DMS153 treated with DMSO at 0.1 percent for 48 hours (cell line): ENCODE data around the gene SREK1IP1.

Experiments used
- DNase-seq: peaks from one replicate; lab custom pipeline; 2025; ENCODE audit not compliant: unreplicated experiment; lab: John Stamatoyannopoulos, UW

The SREK1IP1 gene

GRCh38 chr5:64768358-64769312 lies at the start of gene SREK1IP1, which contains the start of gene CWC27:
SREK1IP1 (minus strand) TSS chr5:64768691; CDS start chr5:64768517, 174 bp downstream.
CWC27 (plus strand) TSS chr5:64768930; CDS start chr5:64769147, 217 bp downstream.
- peak; percentile 74 for DNase-seq

- DNase-seq, result no peak
Observed at GRCh38 chr5:64818245-64818644, 49.8 kb upstream of the SREK1IP1 start.

- DNase-seq, result no peak
Observed at GRCh38 chr5:64814073-64814472, 45.6 kb upstream of the SREK1IP1 start.

GRCh38 chr5:64811050-64811640 lies 42.7 kb upstream of the SREK1IP1 start:
- DNase-seq, result no peak

GRCh38 chr5:64807520-64807919 lies 39.0 kb upstream of the SREK1IP1 start:
- no peak for DNase-seq

- no peak for DNase-seq
Observed at GRCh38 chr5:64806537-64806936, 38.0 kb upstream of the SREK1IP1 start.

- DNase-seq, result no peak
Observed at GRCh38 chr5:64800926-64801325, 32.4 kb upstream of the SREK1IP1 start.

- no peak for DNase-seq
Observed at GRCh38 chr5:64796301-64796700, 27.8 kb upstream of the SREK1IP1 start.

- DNase-seq, result no peak
Observed at GRCh38 chr5:64794053-64794770, 25.7 kb upstream of the SREK1IP1 start.

GRCh38 chr5:64792469-64792868 lies 24.0 kb upstream of the SREK1IP1 start:
- DNase-seq, result no peak

- no peak for DNase-seq
Observed at GRCh38 chr5:64790210-64790609, 21.7 kb upstream of the SREK1IP1 start.

GRCh38 chr5:64789457-64789856 lies 21.0 kb upstream of the SREK1IP1 start:
- DNase-seq, result no peak

- DNase-seq, result no peak
Observed at GRCh38 chr5:64788156-64788555, 19.7 kb upstream of the SREK1IP1 start.

- no peak for DNase-seq
Observed at GRCh38 chr5:64786372-64786771, 17.9 kb upstream of the SREK1IP1 start.

GRCh38 chr5:64784451-64785025 lies 16.0 kb upstream of the SREK1IP1 start:
- no peak for DNase-seq

GRCh38 chr5:64775291-64775690 lies 6.8 kb upstream of the SREK1IP1 start:
- DNase-seq, result no peak

GRCh38 chr5:64773533-64773932 lies 5.0 kb upstream of the SREK1IP1 start:
- no peak for DNase-seq

GRCh38 chr5:64771736-64772135 lies 3.2 kb upstream of the SREK1IP1 start:
- no peak for DNase-seq

GRCh38 chr5:64769855-64770254 lies 1.4 kb upstream of the SREK1IP1 start:
- no peak for DNase-seq

GRCh38 chr5:64767959-64768357 lies 533 bp downstream of the SREK1IP1 start:
- no peak for DNase-seq

- DNase-seq, result no peak
Observed at GRCh38 chr5:64766941-64767340, 1.6 kb downstream of the SREK1IP1 start.
